ENCODE data around the gene TCF3. TPM values are rescaled to one million over a fixed set of nuclear protein-coding genes. Genes with fewer than 3 reads are reported as not detected.

Gene TCF3
- total RNA-seq, 1 experiment from 2014 or later, result 208 TPM

- TF ChIP-seq POLR2AphosphoS5 (IDR thresholded peaks at IDR 0.05; ENCODE audit: low read depth, low read length) (no peak), EZH2 (IDR thresholded peaks at IDR 0.05) (no peak), TCF7L2 (IDR thresholded peaks at IDR 0.05; ENCODE audit: borderline replicate concordance, extremely low read depth, insufficient read depth, insufficient read length) (no peak), ZFX (IDR thresholded peaks at IDR 0.05) (no peak), CEBPB (IDR thresholded peaks at IDR 0.05; ENCODE audit: low read depth) (no peak), YY1 (IDR thresholded peaks at IDR 0.05; ENCODE audit: extremely low read depth, insufficient replicate concordance, low read depth, low read length) (no peak), CBX3 (IDR thresholded peaks at IDR 0.05; ENCODE audit: low read depth) (no peak)
Observed at GRCh38 chr19:1685046-1685445, 32.6 kb upstream of the TCF3 start (continued).

GRCh38 chr19:1684573-1684912 is 32.1 kb upstream of the TCF3 start:
- H3K9ac ChIP-seq (ENCODE audit: low read length), result no peak overlapping the region
- ChIA-PET RAD21 (ENCODE audit: low non-redundant PET in 1 of 2, low total read pairs in 2 of 2, uncharacterized antibody in 2 of 2, unreplicated experiment in 2 of 2) (no interaction called here), CTCF (interaction anchor here (1.0 kb wide), 1 partner anchor 12 kb away, joined by 3 read pairs; no protein-coding TSS in a partner anchor), POLR2A (no interaction called here)
- H4K20me1 ChIP-seq (ENCODE audit: insufficient read depth), result no peaks in the 10 kb centered on the region
- H2AFZ ChIP-seq (ENCODE audit: low read depth, low read length, poor library complexity, severe bottlenecking), result no peak overlapping the region
- no peaks in the 10 kb centered on the region for H3K36me3 ChIP-seq (ENCODE audit: control insufficient read depth in 1 of 2, insufficient read depth in 2 of 2, low read length in 2 of 2)
- H3K4me2 ChIP-seq (ENCODE audit: low read length), result no peak overlapping the region
- intact Hi-C loops (cut with micrococcal nuclease), result no loop called here
- H3K27ac ChIP-seq (ENCODE audit: low read depth, low read length), result no peak overlapping the region
- peaks cover 0 to 7% of the 10 kb centered on the region in 2 experiments; a peak in 2 of 4 replicates for H3K4me1 ChIP-seq (ENCODE audit: control insufficient read depth in 1 of 2, insufficient read depth in 2 of 2, low read length in 2 of 2)
- H3K9me2 ChIP-seq (ENCODE audit: insufficient read depth), result no peaks in the 10 kb centered on the region
- no peaks in the 10 kb centered on the region for H3K9me3 ChIP-seq (ENCODE audit: control insufficient read depth in 1 of 2, insufficient read depth in 1 of 2, low read depth in 1 of 2, low read length in 2 of 2)
- H3K27me3 ChIP-seq (ENCODE audit: insufficient read depth, low read length), result no peaks in the 10 kb centered on the region
- no peaks in the 10 kb centered on the region for H3K79me2 ChIP-seq (ENCODE audit: insufficient read depth, low read length)
- DNase-seq (ENCODE audit: low read depth, low spot score) (no peak), ATAC-seq (no peak)
- no TSS peak for BruUV-seq (replicated peaks)
- H3K4me3 ChIP-seq (replicated peaks in 1 of 2; ENCODE audit: low read depth in 1 of 2, low read length in 2 of 2), result no peak overlapping the region
- no peak for TF ChIP-seq EZH2phosphoT487 (IDR thresholded peaks at IDR 0.05; ENCODE audit: borderline replicate concordance)
- no peak for TF ChIP-seq REST (IDR thresholded peaks at IDR 0.05; ENCODE audit: low read depth)
- TF ChIP-seq FOSL1 (IDR thresholded peaks at IDR 0.05; ENCODE audit: low read depth), result no peak
- no peak for TF ChIP-seq CBX3 (IDR thresholded peaks at IDR 0.05; ENCODE audit: low read depth)
- TF ChIP-seq SP1 (IDR thresholded peaks at IDR 0.05; ENCODE audit: low read depth), result no peak
- TF ChIP-seq SIN3A (IDR thresholded peaks at IDR 0.05; ENCODE audit: low read depth), result no peak
- TF ChIP-seq ATF3 (IDR thresholded peaks at IDR 0.05), result no peak
- no peak for TF ChIP-seq YY1 (IDR thresholded peaks at IDR 0.05; ENCODE audit: extremely low read depth, insufficient replicate concordance, low read depth, low read length)
- TF ChIP-seq TCF7L2 (IDR thresholded peaks at IDR 0.05; ENCODE audit: borderline replicate concordance, extremely low read depth, insufficient read depth, insufficient read length), result no peak
- no peak for TF ChIP-seq CEBPB (IDR thresholded peaks at IDR 0.05; ENCODE audit: low read depth)
- TF ChIP-seq ELF1 (IDR thresholded peaks at IDR 0.05; ENCODE audit: borderline replicate concordance, low read depth), result no peak
- TF ChIP-seq ZNF274 (IDR thresholded peaks at IDR 0.05; ENCODE audit: low read depth, low read length), result no peak
- TF ChIP-seq ZBTB33 (IDR thresholded peaks at IDR 0.05; ENCODE audit: extremely low read depth, insufficient replicate concordance, low read length), result no peak
- no peak for TF ChIP-seq POLR2AphosphoS5 (IDR thresholded peaks at IDR 0.05; ENCODE audit: low read depth, low read length)
- TF ChIP-seq EZH2 (IDR thresholded peaks at IDR 0.05), result no peak
- TF ChIP-seq POLR2A (IDR thresholded peaks at IDR 0.05; ENCODE audit: borderline replicate concordance, extremely low read depth, insufficient read depth, insufficient read length), result no peak
- no peak for TF ChIP-seq MAX (IDR thresholded peaks at IDR 0.05)
- no peak for TF ChIP-seq JUND (IDR thresholded peaks at IDR 0.05)
- TF ChIP-seq EGR1 (IDR thresholded peaks at IDR 0.05; ENCODE audit: low read depth), result no peak

All from HCT116 (cell line).